ENCODE data around the gene PDZD4. TPM values are rescaled to one million over a fixed set of nuclear protein-coding genes. Genes with fewer than 3 reads are reported as not detected.
A peak's percentile ranks its signal among the peaks of the same experiment; 100 is the strongest.

The PDZD4 gene
- polyA plus RNA-seq, 3 donors, result 0.11 TPM; not detected in 2

GRCh38 chrX:153766098-153766817 is 64.1 kb downstream of the PDZD4 start:
- Histone ChIP-seq H2AFZ (ENCODE audit: insufficient read depth, low read depth, low read length, poor library complexity, severe bottlenecking) (peak overlapping the region; percentile 13), H3K4me3 (replicated peaks in 1 of 3; ENCODE audit: low read depth in 2 of 3, low read length in 3 of 3) (no peak overlapping the region), H3K4me1 (ENCODE audit: control insufficient read depth in 1 of 2, insufficient read depth in 2 of 2, low read length in 2 of 2) (peaks cover 0 to 5% of the 10 kb centered on the region in 2 donors), H3K9ac (ENCODE audit: insufficient read depth, low read length, poor library complexity, severe bottlenecking) (no peak overlapping the region), H3K4me2 (replicated peaks; ENCODE audit: extremely low read depth, low read length, poor library complexity, severe bottlenecking) (no peak overlapping the region), H3K27ac (ENCODE audit: low read depth in 1 of 2, low read length in 2 of 2) (no peak overlapping the region), H3K79me2 (ENCODE audit: insufficient read depth, low read length) (no peaks in the 10 kb centered on the region), H4K20me1 (ENCODE audit: insufficient read depth, low read length) (no peaks in the 10 kb centered on the region), H3K9me3 (replicated peaks in 1 of 2; ENCODE audit: control insufficient read depth in 1 of 2, insufficient read depth in 1 of 2, low read length in 2 of 2) (no peaks in the 10 kb centered on the region), H3K27me3 (ENCODE audit: control insufficient read depth in 2 of 2, insufficient read depth in 2 of 2, low read length in 2 of 2) (no peaks in the 10 kb centered on the region), H3K36me3 (replicated peaks in 1 of 2; ENCODE audit: control insufficient read depth in 1 of 2, insufficient read depth in 2 of 2, low read length in 2 of 2) (no peaks in the 10 kb centered on the region)
- H3K27me3 Mint-ChIP-seq (ENCODE audit: low read depth in 3 of 3), result peaks cover 1 to 22% (median 16%) of the 10 kb centered on the region in 3 donors
- WGBS (ENCODE audit: insufficient coverage), result 24% methylated on average over 5 of the region's 21 CpGs
- TF ChIP-seq, protein P1, sequence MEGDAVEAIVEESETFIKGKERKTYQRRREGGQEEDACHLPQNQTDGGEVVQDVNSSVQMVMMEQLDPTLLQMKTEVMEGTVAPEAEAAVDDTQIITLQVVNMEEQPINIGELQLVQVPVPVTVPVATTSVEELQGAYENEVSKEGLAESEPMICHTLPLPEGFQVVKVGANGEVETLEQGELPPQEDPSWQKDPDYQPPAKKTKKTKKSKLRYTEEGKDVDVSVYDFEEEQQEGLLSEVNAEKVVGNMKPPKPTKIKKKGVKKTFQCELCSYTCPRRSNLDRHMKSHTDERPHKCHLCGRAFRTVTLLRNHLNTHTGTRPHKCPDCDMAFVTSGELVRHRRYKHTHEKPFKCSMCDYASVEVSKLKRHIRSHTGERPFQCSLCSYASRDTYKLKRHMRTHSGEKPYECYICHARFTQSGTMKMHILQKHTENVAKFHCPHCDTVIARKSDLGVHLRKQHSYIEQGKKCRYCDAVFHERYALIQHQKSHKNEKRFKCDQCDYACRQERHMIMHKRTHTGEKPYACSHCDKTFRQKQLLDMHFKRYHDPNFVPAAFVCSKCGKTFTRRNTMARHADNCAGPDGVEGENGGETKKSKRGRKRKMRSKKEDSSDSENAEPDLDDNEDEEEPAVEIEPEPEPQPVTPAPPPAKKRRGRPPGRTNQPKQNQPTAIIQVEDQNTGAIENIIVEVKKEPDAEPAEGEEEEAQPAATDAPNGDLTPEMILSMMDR (IDR thresholded peaks at IDR 0.05), result no peak
- intact Hi-C loops (cut with micrococcal nuclease), result loop anchor here in 1 of 2 donors (10.0 kb wide), 2 partner anchors 159 to 189 kb away; partner anchors contain the start of gene ARHGAP4
- H3K4me3 Mint-ChIP-seq, result peak overlapping the region in 1 of 2 donors; percentile 42
- no peaks in the 10 kb centered on the region for H3K36me3 Mint-ChIP-seq
- DNase-seq, result peak; percentile 5 to 43 (median 32)
- no peak overlapping the region for H3K27ac Mint-ChIP-seq
- H3K4me1 Mint-ChIP-seq, result peaks cover 14% of the 10 kb centered on the region
- H3K9me3 Mint-ChIP-seq, result peaks cover 0 to 3% (median 0%) of the 10 kb centered on the region in 7 donors

GRCh38 chrX:153765138-153766079 is 64.9 kb downstream of the PDZD4 start:
- Mint-ChIP-seq H3K9me3 (peaks cover 0 to 3% (median 0%) of the 10 kb centered on the region in 7 donors), H3K27me3 (ENCODE audit: low read depth in 3 of 3) (peaks cover 1 to 23% (median 16%) of the 10 kb centered on the region in 3 donors), H3K4me1 (peaks cover 14% of the 10 kb centered on the region), H3K27ac (no peak overlapping the region), H3K36me3 (no peaks in the 10 kb centered on the region), H3K4me3 (no peak overlapping the region)
- peak overlapping the region; percentile 13 for H2AFZ ChIP-seq (ENCODE audit: insufficient read depth, low read depth, low read length, poor library complexity, severe bottlenecking)
- H3K4me1 ChIP-seq (ENCODE audit: control insufficient read depth in 1 of 2, insufficient read depth in 2 of 2, low read length in 2 of 2), result peaks cover 0 to 5% of the 10 kb centered on the region in 2 donors
- H3K4me3 ChIP-seq (replicated peaks in 1 of 3; ENCODE audit: low read depth in 2 of 3, low read length in 3 of 3), result no peak overlapping the region
- no peaks in the 10 kb centered on the region for H4K20me1 ChIP-seq (ENCODE audit: insufficient read depth, low read length)
- 69% methylated on average over 16 of the region's 27 CpGs for WGBS (ENCODE audit: insufficient coverage)
- no peaks in the 10 kb centered on the region for H3K27me3 ChIP-seq (ENCODE audit: control insufficient read depth in 2 of 2, insufficient read depth in 2 of 2, low read length in 2 of 2)
- no peaks in the 10 kb centered on the region for H3K36me3 ChIP-seq (replicated peaks in 1 of 2; ENCODE audit: control insufficient read depth in 1 of 2, insufficient read depth in 2 of 2, low read length in 2 of 2)
- no peak for DNase-seq
- intact Hi-C loops (cut with micrococcal nuclease), result loop anchor here in 1 of 2 donors (10.0 kb wide), 2 partner anchors 159 to 189 kb away; partner anchors contain the start of gene ARHGAP4
- TF ChIP-seq, protein P1 (IDR thresholded peaks at IDR 0.05), result no peak
- H3K4me2 ChIP-seq (replicated peaks; ENCODE audit: extremely low read depth, low read length, poor library complexity, severe bottlenecking), result no peak overlapping the region
- H3K27ac ChIP-seq (ENCODE audit: low read depth in 1 of 2, low read length in 2 of 2), result no peak overlapping the region
- no peaks in the 10 kb centered on the region for H3K9me3 ChIP-seq (replicated peaks in 1 of 2; ENCODE audit: control insufficient read depth in 1 of 2, insufficient read depth in 1 of 2, low read length in 2 of 2)
- H3K79me2 ChIP-seq (ENCODE audit: insufficient read depth, low read length), result no peaks in the 10 kb centered on the region
- no peak overlapping the region for H3K9ac ChIP-seq (ENCODE audit: insufficient read depth, low read length, poor library complexity, severe bottlenecking)
